HG03460 (cell line): ENCODE measurements around the gene ELAVL2.
"Not testable (repeated sequence)": the region's sequence is repeated elsewhere in the genome, so short reads cannot be mapped to it uniquely, and the experiment has no call there.

Experiments
- ATAC-seq: cut with Tn5 transposase; IDR thresholded peaks from one replicate; pipeline ENCODE4 v1.9.1; 2021; ENCODE audit not compliant: unreplicated experiment

The ELAVL2 gene

DNA sequence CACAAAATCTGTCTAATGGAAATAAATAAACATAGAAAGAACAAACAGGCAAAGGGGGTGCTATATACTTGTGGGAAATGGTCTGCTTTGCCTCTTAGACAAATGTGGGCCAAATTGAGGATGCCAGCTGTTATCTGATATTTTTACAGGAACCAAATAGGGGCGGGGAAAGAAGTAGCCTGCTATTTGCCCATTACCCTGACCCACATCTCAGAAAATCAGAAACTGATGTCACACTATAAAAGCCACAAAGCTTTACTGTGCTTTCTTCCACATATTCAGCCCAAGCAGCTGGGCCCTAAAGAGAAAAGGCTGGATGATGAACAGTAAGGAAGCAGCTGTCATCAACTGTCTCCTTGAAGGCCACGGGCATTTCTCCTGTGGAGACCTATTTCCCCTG is 97.3 kb downstream of the ELAVL2 start:
- no peak for ATAC-seq

DNA sequence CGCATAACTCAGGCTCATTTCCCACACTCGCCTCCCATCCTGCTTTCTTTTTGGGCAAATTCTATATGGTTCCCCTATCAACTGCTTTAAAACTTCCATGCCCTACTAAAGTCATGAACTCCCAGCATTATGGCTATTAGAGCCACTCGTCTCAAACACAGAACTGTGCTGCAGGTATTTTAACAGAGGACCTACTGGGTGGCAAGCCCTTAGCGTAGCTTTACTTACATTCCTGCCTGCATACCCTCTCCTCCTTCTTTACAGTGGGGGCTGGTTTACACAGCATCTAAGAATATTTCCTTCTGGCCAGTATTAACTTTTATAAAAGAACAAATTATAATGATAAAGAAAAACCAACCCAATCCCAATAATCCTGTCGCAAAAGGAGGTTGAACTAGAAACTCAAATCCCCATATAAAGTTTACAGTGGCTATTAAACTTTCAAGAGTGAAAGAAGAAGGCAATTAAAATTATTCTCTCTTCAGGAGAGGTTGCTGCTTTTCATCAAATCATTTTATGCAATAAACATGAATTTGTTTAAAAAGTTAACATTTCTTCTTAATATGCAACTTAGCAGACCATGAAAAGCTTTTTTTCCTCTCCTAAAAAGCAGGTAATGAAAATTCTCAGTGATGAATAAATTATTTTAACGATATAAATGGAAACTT is 100.6 kb downstream of the ELAVL2 start:
- ATAC-seq, result no peak

GRCh38 chr9:23723672-23724071 is 102.4 kb downstream of the ELAVL2 start:
- ATAC-seq, result no peak

GRCh38 chr9:23723048-23723447 is 103.0 kb downstream of the ELAVL2 start:
- not testable (repeated sequence) for ATAC-seq

- no peak for ATAC-seq
These were observed 104.6 kb downstream of the ELAVL2 start for GRCh38 chr9:23721466-23721865.

DNA sequence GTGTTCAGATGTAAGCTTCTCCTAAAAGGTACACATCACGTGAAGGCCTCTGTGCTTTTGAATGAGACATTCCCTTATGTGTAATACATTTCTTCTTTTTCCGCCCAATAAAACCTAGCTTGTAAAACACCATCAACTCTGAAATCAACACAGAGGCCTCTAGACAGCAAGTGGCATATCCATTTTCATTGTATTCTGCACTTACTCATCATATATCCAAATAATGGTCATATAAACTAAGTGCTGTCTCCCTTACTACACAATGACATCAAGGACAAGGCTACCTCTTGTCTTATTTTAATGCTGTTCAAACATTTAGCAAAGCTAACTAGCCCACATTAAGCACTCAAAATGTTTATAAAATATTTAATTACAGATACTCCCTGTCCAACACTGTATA is 108.5 kb downstream of the ELAVL2 start:
- no peak for ATAC-seq

- ATAC-seq, result no peak
These were observed 118.8 kb downstream of the ELAVL2 start for GRCh38 chr9:23707249-23707648.

DNA sequence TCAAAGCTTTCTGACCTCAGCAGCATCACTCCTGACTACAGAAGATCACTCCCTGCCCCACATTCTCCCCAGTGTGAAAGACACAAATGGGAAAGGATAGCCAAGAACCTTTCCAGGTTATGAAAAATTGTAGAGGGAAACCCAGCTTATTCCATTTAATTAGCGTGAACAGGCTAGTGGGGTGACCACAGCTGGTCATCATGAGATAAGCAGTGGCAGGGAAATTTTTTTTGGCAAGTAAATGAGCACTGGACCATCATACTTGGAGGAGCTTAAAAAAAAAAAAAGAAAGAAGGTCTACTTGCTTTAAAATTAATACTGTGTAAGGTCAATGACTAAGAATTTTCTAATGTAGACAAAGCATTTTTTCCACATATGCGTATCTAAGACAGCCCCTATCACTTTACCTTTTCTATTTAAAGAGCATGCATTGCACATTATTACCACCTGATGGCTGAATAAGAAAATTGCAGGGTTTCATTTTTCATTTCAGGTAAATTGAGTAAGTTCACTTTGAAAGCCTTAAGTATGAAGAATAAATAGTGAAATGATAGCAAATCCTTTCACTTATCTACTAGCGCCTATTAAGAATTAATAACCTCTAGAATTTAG is 123.6 kb downstream of the ELAVL2 start:
- ATAC-seq, result no peak

GRCh38 chr9:23701291-23701690 is 124.7 kb downstream of the ELAVL2 start:
- ATAC-seq, result no peak

DNA sequence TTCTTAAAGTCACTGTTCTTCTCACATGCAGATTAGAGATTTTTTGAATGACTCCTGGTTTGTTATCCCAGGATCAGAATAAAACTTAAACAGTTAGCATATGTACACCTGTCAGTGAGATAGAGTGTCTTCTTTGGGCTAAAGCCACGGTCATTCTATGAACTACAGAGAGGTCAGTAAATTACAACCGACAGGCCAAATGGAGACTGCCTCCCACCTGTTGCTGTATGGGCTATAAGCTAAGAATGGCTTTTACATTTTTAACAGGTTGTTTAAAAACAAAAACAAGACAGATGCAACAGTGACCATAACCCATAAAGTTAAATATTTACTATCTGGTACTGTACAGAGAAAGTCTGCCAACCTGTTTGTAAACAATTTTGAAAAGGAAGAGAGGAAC is 125.7 kb downstream of the ELAVL2 start:
- ATAC-seq, result no peak

DNA sequence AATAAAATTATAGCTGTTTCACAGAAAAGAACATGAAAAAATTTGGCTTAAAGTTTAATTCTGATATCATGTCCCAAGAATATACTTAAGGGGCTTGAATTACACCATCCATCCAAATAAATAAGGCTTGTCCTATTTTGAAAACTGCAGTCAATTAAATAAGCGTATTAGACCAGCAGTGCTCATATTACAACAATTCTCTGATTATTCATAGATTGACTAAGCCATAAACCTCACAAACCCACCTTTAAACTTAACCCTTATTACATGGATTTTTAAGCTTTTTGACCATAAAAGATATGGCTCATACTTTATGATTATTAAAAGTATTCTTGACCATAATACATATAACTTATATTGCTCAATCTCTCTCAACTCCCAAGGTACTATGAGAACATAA is 127.9 kb downstream of the ELAVL2 start:
- no peak for ATAC-seq

DNA sequence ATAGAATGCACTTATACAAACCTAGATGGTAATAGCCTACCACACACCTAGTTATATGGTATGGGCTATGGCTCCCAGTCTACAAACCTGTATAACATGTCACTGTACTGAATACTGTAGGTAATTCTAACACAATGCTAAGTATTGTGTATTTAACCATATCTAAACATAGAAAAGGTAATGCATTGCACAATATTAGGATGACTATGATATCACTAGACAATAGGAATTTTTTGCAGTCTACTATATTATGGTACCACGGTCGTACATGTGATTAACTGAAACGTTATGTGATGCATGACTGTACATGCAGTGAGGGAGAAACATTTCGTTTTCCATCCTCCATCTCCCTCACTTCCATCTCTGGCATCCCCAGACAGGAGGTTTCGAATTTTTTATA is 130.5 kb downstream of the ELAVL2 start:
- no peak for ATAC-seq

- no peak for ATAC-seq
These were observed 132.7 kb downstream of the ELAVL2 start for GRCh38 chr9:23693374-23693773.

- ATAC-seq, result no peak
These were observed 139.1 kb downstream of the ELAVL2 start for GRCh38 chr9:23686896-23687295.

DNA sequence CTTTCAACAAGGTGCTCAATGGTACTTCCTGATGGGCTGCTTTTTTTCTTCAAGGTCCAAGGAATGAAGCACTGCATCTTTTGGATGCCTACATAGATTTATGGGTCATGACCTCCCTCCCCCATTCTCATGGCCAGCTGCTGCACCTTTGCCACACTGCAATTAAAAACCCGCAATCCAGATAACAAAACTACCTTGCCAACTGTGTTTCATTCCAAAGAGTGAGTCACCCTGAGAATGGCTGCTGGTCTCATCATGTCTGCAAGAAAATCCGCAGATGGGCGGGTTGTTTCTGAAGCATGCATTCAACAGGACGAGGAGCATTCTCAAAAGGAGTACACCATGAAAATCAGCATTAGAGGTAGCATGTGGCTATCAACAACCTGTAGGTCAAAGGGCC is 139.8 kb downstream of the ELAVL2 start:
- no peak for ATAC-seq

- ATAC-seq, result no peak
These were observed 142.4 kb downstream of the ELAVL2 start for GRCh38 chr9:23683611-23684061.

DNA sequence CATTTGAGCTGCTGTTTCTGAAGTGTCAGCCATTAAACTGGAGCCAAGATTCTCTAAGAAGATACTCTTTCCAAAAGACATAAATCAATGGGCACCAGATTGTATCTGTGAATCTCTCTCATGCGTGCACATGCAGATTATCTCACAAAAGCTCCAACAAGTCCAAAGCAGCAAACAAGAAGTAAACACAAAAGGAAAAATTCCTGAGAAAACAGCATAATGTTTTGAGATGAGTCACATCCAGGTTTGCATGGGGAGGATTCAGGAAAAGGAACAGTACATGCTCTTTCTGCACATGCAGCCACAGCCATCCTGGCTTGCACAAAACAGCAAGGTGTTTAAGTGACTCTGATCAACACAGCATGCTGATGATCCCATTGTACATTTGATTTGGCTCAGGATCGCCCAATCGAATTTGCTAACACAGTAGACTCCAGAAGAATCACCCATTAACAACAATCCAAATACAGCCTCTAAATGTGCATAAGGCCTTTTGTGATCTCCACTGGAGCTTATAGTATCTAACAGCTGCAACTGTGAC is 143.1 kb downstream of the ELAVL2 start:
- ATAC-seq, result no peak

DNA sequence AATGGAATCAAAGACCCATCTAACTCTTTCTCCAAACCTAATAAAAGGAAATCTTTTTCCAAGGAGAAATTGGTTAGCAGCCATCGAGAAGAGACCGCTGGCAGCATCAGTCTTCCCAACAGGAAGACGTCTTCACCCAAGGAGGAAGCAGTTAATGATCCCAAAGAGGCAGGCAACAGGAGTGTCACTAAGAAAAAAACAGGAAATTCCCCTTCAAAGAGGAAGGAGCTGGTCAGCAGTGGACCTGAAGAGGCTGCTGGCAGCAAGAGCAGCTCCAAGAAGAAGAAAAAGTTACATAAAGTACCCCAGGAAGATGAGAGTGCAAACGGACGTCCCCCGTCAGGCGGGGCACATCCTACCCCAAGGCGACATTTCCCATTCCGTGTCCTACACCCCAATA is 143.7 kb downstream of the ELAVL2 start:
- no peak for ATAC-seq

DNA sequence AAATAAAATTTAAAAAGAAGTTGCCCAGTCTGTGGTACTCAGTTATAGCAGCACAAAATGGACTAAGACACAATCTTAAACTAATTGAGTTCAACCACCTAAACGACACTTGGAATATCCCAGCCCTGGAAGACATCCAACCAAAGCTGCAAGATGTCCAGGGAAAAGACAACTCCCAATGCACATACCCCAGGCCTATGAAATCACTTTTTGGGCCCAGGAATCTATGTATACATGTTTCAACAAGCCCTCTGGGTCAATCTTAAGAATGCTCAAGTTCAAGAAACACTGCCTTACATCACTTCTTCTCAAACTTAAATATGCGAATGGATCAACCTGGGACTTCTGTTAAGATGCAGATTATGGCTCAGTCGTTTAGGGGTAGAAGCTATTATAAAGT is 148.6 kb downstream of the ELAVL2 start:
- ATAC-seq, result no peak

- no peak for ATAC-seq
These were observed 151.9 kb downstream of the ELAVL2 start for GRCh38 chr9:23674016-23674585.

DNA sequence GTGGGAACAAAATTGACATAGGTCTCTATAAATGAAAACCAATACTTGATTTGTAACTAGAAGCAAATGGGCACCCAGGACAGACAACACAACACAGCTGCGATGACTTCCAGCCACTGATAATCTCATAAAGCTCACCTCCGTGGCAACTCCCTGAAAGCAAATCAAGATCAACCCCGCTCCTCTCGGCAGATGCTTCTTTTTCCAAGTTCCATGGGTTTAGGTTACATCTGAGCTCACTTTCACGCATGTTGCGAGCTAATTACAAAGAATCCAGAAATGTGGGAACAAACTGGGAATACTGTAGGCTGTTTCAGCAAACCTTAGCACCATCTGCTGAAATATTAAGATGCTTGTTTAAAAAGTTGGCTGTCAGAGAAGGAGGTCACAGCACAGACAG is 153.9 kb downstream of the ELAVL2 start:
- no peak for ATAC-seq

- no peak for ATAC-seq
These were observed 156.3 kb downstream of the ELAVL2 start for GRCh38 chr9:23669776-23670175.
